ENCODE data around the gene PLEKHM2.
"Not testable (repeated sequence)": the region's sequence is repeated elsewhere in the genome, so short reads cannot be mapped to it uniquely, and the experiment has no call there.

The PLEKHM2 gene

DNA sequence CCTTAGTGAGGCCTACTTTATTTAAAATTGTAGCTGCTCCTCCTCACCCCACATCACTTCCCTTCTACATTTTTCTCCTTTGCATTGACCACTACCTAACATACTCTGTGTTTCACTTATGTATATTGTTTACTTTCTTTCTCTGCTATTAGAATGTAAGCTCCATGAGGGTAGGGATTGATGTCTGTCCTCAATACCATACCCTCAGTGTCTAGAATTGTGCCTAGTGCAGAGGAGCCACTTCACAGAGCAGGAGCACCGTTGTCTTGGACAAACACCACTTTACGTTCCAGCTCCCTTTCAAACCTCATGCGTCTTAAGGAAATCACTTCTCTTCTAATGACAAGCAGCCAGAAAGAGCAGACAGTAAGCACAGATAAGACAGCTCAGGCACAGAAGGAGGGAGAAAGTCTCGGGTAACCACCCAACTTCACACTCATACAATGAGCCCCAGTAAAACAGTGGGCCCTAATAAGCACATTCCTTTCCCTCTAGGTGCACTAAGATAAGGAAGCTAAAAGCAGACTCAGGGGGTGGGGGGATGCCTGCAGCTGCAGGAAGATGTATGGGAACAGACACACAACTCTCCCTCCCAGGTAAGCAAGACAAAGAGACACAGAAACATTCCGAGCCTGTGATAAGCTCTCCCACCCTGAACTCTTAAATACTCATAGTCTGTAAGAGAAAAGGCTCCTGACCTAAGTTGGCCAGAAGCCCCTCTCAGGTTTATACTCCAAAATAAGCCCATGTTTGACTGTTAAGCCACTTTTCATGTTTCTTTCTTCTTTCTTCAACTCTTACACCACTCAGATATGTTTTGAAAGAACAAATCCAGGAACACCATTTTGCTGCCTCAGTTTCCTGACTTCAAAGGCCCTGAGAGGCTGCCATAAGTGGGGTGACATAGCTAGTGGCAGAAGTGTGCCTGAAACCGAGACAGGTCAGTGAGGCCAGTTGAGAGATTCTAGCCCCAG lies 7.1 kb upstream of the PLEKHM2 start:
- DNase-seq (ENCODE audit: low read depth in 2 of 2): no peak

DNA sequence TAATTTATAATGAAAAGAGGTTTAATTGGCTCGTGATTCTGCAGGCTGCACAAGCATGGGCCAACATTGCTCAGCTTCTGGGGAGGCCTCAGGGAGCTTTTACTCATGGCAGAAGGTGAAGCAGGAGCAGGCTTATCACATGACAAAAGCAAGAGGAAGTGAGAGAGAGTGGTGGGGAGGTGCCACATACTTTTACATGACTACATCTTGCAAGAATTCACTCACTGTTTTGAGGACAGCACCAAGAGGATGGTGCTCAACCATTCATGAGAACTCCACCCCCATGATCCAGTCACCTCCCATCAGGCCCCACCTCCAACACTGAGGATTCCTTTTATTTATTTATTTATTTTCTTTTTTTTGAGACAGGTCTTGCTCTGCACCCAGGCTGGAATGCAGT lies 5.5 kb upstream of the PLEKHM2 start:
- no peak for DNase-seq (ENCODE audit: low read depth in 2 of 2)

DNA sequence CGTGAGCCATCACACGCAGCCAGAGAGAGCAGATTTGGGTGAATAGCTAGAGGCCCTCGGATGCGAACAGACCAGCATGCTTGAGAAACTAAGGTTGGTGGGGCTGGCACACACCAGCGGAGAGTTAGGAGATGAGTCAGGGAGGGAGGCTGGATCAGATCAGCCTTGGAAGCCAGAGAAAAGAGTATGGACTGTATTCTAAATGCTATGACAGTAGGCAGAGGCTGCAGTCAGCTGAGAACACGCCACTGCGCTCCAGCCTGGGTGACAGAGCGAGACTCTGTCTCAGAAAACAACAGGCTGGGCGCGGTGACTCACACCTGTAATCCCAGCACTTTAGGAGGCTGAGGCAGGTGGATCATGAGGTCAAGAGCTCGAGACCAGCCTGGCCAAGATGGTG lies 4.0 kb upstream of the PLEKHM2 start:
- DNase-seq (ENCODE audit: low read depth in 2 of 2): no peak

GRCh38 chr1:15680561-15681348 lies 3.4 kb upstream of the PLEKHM2 start:
- no peak for DNase-seq (ENCODE audit: low read depth in 2 of 2)

- DNase-seq (ENCODE audit: low read depth in 2 of 2): no peak
Measured at GRCh38 chr1:15681349-15682292, 2.5 kb upstream of the PLEKHM2 start.

- no peak for DNase-seq (ENCODE audit: low read depth in 2 of 2)
Measured at GRCh38 chr1:15682936-15683341, 1.2 kb upstream of the PLEKHM2 start.

GRCh38 chr1:15683345-15684039 lies 628 bp upstream of the PLEKHM2 start:
- no peak for DNase-seq (ENCODE audit: low read depth in 2 of 2)

DNA sequence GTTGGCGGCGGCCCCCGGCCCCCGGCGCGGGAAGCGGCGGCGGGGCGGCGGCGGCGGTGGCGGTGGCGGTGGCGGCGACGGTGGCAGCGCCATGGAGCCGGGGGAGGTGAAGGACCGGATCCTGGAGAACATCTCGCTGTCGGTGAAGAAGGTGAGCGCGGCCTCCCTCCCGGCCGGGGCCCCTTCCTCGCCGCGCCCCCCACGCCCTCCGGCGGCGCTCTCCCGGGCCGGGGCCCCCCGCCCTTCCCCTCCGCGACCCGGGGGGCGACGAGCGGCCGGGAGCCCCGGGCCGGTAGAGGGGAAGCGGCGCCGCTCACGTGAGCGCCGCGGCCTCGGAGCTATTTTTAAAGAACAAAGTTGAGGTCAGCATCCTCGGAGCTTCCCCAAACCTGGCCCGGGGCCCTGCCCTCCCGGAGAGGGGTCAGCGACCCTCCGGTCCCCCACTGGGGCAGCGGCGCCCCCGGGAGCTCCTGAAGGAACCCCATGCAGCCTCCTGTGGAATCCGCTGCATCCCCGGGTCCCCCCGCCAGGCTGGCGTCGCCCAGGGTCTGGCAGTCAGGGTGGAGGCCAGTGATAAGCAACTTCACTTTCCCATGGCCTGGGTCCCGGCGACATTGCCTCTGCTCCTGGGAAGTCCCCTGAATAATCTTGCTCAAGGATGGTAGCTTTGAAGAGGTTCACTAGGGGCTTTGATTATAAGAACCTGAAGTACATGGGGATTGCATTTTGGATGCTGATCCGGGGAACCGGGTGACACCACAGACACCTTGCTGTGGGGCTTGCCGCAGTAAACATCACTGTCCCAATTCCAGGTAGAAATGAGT lies 560 bp downstream of the PLEKHM2 start:
- DNase-seq (ENCODE audit: low read depth in 2 of 2): peak in 1 of 2 donors; percentile 25

GRCh38 chr1:15685820-15686219 lies 1.7 kb downstream of the PLEKHM2 start:
- DNase-seq (ENCODE audit: low read depth in 2 of 2): no peak

- DNase-seq (ENCODE audit: low read depth in 2 of 2): no peak
Measured at GRCh38 chr1:15687446-15687845, 3.3 kb downstream of the PLEKHM2 start.

- DNase-seq (ENCODE audit: low read depth in 2 of 2): no peak
Measured at GRCh38 chr1:15690317-15690716, 6.2 kb downstream of the PLEKHM2 start.

GRCh38 chr1:15691434-15692032 lies 7.4 kb downstream of the PLEKHM2 start:
- no peak for DNase-seq (ENCODE audit: low read depth in 2 of 2)

GRCh38 chr1:15692121-15692682 lies 8.1 kb downstream of the PLEKHM2 start:
- DNase-seq (ENCODE audit: low read depth in 2 of 2): no peak

DNA sequence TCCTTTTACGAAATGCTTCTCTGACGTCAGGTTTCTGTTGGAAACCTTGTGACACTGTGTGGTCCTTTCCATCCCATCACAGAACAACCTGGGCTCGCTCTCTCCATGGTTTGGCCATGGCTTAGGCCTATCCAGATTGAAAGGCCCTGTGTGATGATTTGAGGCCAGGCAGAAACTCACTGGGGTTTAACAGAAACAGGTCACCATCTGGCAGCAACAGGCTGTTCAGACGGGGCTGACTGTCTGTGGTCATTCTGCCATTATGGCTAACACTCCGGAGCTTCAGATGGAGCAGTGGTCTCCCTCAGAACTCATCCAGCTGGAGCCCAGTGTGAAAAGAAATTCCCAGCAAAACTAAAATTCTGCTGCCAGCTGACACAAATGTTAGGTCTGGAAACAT lies 9.3 kb downstream of the PLEKHM2 start:
- no peak for DNase-seq (ENCODE audit: low read depth in 2 of 2)

- peak in 1 of 2 donors; percentile 17 for DNase-seq (ENCODE audit: low read depth in 2 of 2)
Measured at GRCh38 chr1:15696956-15697521, 12.9 kb downstream of the PLEKHM2 start.

DNA sequence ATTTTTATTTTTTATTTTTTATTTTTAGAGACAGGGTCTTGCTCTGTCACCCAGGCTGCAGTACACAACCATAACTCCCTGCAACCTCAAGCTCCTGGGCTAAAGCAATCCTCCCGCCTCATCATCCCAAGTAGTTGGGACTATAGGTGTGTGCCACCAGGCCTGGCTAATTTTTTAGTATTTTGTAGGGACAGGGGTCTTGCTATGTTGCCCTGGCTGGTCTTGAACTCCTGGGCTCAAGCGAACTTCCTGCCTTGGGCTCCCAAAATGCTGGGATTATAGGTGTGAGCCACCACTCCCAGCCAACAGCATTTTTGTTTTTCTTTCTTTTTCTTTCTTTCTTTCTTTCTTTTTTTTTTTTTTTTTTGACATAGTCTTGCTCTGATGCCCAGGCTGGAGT lies 14.1 kb downstream of the PLEKHM2 start:
- DNase-seq (ENCODE audit: low read depth in 2 of 2): no peak

DNA sequence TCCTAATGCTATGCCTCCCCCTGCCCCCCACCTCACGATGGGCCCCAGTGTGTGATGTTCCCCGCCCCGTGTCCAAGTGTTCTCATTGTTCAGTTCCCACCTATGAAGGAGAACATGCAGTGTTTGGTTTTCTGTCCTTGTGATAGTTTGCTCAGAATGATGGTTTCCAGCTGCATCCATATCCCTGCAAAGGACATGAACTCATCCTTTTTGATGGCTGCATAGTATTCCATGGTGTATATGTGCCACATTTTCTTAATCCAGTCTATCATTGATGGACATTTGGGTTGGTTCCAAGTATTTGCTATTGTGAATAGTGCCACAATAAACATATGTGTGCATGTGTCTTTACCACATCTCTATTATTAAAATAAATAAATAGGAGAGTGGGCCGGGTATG lies 15.2 kb downstream of the PLEKHM2 start:
- DNase-seq (ENCODE audit: low read depth in 2 of 2): not testable (repeated sequence)

DNA sequence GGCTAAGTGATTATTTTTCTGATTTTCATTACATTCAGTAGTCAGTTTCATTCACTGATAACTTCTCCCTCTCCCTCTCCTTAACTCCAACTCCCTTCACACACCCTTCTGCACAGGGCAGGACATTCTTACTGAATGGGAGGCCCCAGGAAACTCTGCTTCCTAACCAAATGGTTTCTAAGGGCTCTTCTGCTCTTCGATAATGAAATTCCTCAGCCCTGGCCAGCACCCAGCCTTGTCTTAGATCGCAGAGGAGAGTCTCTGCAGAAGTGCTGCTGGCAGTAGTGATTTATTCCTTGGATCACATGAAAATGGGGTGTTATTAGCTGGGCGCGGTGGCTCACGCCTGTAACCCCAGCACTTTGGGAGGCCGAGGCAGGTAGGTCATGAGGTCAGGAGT lies 16.4 kb downstream of the PLEKHM2 start:
- no peak for DNase-seq (ENCODE audit: low read depth in 2 of 2)

GRCh38 chr1:15701784-15702183 lies 17.7 kb downstream of the PLEKHM2 start:
- no peak for DNase-seq (ENCODE audit: low read depth in 2 of 2)

Measured in stimulated activated CD4-positive, alpha-beta T cell treated with anti-CD3 and anti-CD28 coated beads, Interleukin-1b, Interleukin-23, amount 100 ng/mL, for 4 hours (primary cell).